Psoas muscle (tissue), 8 donors: ENCODE results near the gene ITPA. TPM values are rescaled to one million over a fixed set of nuclear protein-coding genes. Genes with fewer than 3 reads are reported as not detected.
A peak's percentile ranks its signal among the peaks of the same experiment; 100 is the strongest.

Experiments
- ATAC-seq, 4 donors: fragments of 200-7000 bp; cut with Tn5 transposase; one replicate each; pipeline ENCODE4 v1.9.1; 2020; ENCODE audit warnings: moderate library complexity in 3 of 4, mild to moderate bottlenecking in 2 of 4
- DNase-seq, 2 donors: peaks; one replicate each; pipeline ENCODE4 v3.0.0-alpha.2; 2020
- H3K27ac ChIP-seq: fragments of 200-600 bp; one replicate; pipeline ENCODE4 v1.8.0; 2022
- H3K27me3 ChIP-seq, 3 donors: fragments of 200-600 bp in 1 of 3; one replicate each; pipeline versions ENCODE4 v1.6.1 to v1.8.0; 2013 to 2022; ENCODE audit warnings: low read length in 2 of 3, mild to moderate bottlenecking in 2 of 3, moderate library complexity in 1 of 3; ENCODE audit not compliant: insufficient read depth in 3 of 3
- H3K36me3 ChIP-seq, 2 donors: fragments of 200-600 bp in 1 of 2; one replicate each; pipeline versions ENCODE4 v1.6.1 to v1.8.0; 2013 to 2022; ENCODE audit warnings: low read depth in 1 of 2, mild to moderate bottlenecking in 1 of 2, moderate library complexity in 1 of 2; ENCODE audit not compliant: insufficient read depth in 1 of 2
- H3K4me1 ChIP-seq: fragments of 200-600 bp; one replicate; pipeline ENCODE4 v1.8.0; 2022
- H3K4me3 ChIP-seq: fragments of 200-600 bp; one replicate; pipeline ENCODE4 v1.8.0; 2022; ENCODE audit warnings: mild to moderate bottlenecking
- H3K9me3 ChIP-seq: fragments of 200-600 bp; one replicate; pipeline ENCODE4 v1.8.0; 2022
- CTCF ChIP-seq: fragments of 200-600 bp; IDR thresholded peaks from one replicate; pipeline ENCODE4 v1.8.0; 2022; ENCODE audit warnings: antibody characterized with exemption
- WGBS, 3 donors: extraction: QIAGEN DNeasy Blood & Tissue Kit; methylation state at CpG; one replicate each; pipeline versions ENCODE4 v1.1.6 to v1.1.7; 2013; 5-methylcytosine and 5-hydroxymethylcytosine counted together
- intact Hi-C, 2 donors: fragments of 100-400 bp; cut with DNase I; formaldehyde crosslinking; loops; one replicate each; pipeline versions ENCODE4 v1.11.0 to v1.14.2; 2022
- polyA plus RNA-seq, 3 donors: library from polyadenylated mRNA; stranded (reverse); fragments of 200-250 nt; gene quantifications; one replicate each; pipeline ENCODE4 v1.2.3, GENCODE V29; 2013
- total RNA-seq, 4 donors: library from RNA; stranded (reverse); fragmentation: NEBNext Ultra II Directional in 2 of 4; extraction: Animal tissue kit (Norgen Biotek cat#: 25700) in 2 of 4; gene quantifications; one replicate each; pipeline versions ENCODE4 v1.2.1 to v1.2.4, GENCODE V29; 2021 to 2023
- donor health status: healthy with polysubstance abuse.
- donor health status: DM: no; HTN: no; CAD: no; lungs with moderate emphysema.
- donor health status: Bipolar disorder and iron deficiency.
- donor health status: healthy.
- donor health status: DM: yes; HTN: yes; CAD: no.
- donor health status: DM: no; HTN: no; CAD: no.
- donor health status: DM: no; HTN: no; CAD: no.
- donor health status: DM: yes; HTN: yes; CAD: no.

ITPA gene
- total and polyA plus RNA-seq, 7 donors: 19.6 to 83.9 (median 26.0) TPM

GRCh38 chr20:3199976-3200755 is 9.1 kb upstream of the ITPA start:
- peaks cover 0 to 72% of the 10 kb centered on the region in 2 donors for H3K36me3 ChIP-seq
- intact Hi-C loops: loop anchor here in 1 of 2 donors (10.0 kb wide), 1 partner anchor 155 kb away; the partner anchor contains the start of genes GNRH2 and MRPS26
- 92 to 93% (median 92%) methylated on average over 25 to 27 of the region's 27 CpGs for WGBS, 3 donors

GRCh38 chr20:3202965-3203314 is 6.4 kb upstream of the ITPA start:
- peak overlapping the region; percentile 94 for H3K4me3 ChIP-seq
- TF ChIP-seq CTCF: no peak
- H3K27ac ChIP-seq: peak overlapping the region; percentile 91
- DNase-seq (no peak), ATAC-seq (no peak)
- H3K36me3 ChIP-seq: peaks cover 0 to 44% of the 10 kb centered on the region in 2 donors
- peaks cover 7% of the 10 kb centered on the region for H3K4me1 ChIP-seq
- no peaks in the 10 kb centered on the region for H3K9me3 ChIP-seq
- WGBS, 3 donors: 45 to 63% (median 61%) methylated on average over 7 to 9 of the region's 9 CpGs
- H3K27me3 ChIP-seq: peaks cover 0 to 2% (median 0%) of the 10 kb centered on the region in 3 donors
- intact Hi-C loops: loop anchor here in 1 of 2 donors (10.0 kb wide), 1 partner anchor 158 kb away; the partner anchor contains the start of genes GNRH2 and MRPS26

More at GRCh38 chr20:3199976-3200755, 9.1 kb upstream of the ITPA start:
- Histone ChIP-seq H3K27me3 (no peaks in the 10 kb centered on the region), H3K4me1 (peaks cover 7% of the 10 kb centered on the region), H3K27ac (no peak overlapping the region), H3K4me3 (no peak overlapping the region), H3K9me3 (no peaks in the 10 kb centered on the region)
- ATAC-seq: no peak
- peak in 1 of 2 donors; percentile 24 for DNase-seq
- no peak for TF ChIP-seq CTCF

- intact Hi-C loops: loop anchor here in 1 of 2 donors (10.0 kb wide), 1 partner anchor 159 kb away; the partner anchor contains the start of genes GNRH2 and MRPS26
- peaks cover 0 to 42% of the 10 kb centered on the region in 2 donors for H3K36me3 ChIP-seq
- H3K4me3 ChIP-seq: peak overlapping the region; percentile 94
- peaks cover 0 to 2% (median 0%) of the 10 kb centered on the region in 3 donors for H3K27me3 ChIP-seq
- peaks cover 11% of the 10 kb centered on the region for H3K4me1 ChIP-seq
- H3K27ac ChIP-seq: peak overlapping the region; percentile 91
- no peak for TF ChIP-seq CTCF
- ATAC-seq: peak in 2 of 4 donors; percentile 20 to 36
- H3K9me3 ChIP-seq: no peaks in the 10 kb centered on the region
- WGBS, 3 donors: 16 to 18% (median 17%) methylated on average over 29 to 31 of the region's 31 CpGs
- DNase-seq: no peak
Observed at GRCh38 chr20:3203315-3204123, 5.8 kb upstream of the ITPA start.

DNA sequence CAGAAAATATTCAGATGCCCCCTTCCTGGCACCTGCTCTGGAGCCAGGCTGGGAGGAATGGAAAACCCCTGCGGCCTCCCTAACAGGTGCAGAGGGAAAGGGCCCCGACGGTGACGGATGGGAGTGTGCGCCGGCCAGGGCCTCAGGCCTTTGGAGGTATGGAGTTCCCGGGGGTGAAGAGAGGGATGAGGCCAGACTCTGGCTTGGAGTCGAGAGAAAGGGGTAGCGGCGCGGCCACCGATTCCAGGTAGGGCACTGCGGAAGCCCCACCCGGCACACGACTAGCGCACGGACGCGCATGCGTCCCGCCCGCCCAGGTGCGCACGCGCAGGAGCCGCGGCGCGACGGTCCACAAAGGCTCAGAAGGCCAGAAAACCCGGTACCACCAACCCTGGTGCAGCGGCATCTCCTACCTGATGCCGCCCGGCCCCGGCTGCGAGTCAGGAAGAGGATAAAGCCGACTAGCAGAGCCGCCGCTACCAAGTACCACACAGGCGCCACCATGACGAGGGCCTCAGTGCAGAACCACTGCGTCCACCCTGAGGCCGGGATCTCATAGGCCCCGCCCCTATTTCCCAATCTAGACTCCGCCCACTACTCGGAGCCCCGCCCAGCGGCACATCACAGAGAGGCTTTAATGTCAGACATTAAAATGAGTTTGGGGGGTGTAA is 5.0 kb upstream of the ITPA start, which contains the start of gene DDRGK1:
TSS of gene DDRGK1 (minus strand) at position 559 of the 671 bp plus-strand sequence. CDS start at position 504, 55 bp downstream.
- Histone ChIP-seq H3K27ac (peak within 1 kb of the TSS; percentile 91), H3K4me3 (peak within 1 kb of the TSS; percentile 94), H3K36me3 (peaks cover 0 to 34% of the 10 kb centered on the region in 2 donors), H3K4me1 (peaks cover 11% of the 10 kb centered on the region), H3K27me3 (peaks cover 0 to 2% (median 0%) of the 10 kb centered on the region in 3 donors), H3K9me3 (no peaks in the 10 kb centered on the region)
- intact Hi-C loops: loop anchor here in 1 of 2 donors (10.0 kb wide), 1 partner anchor 159 kb away; the partner anchor contains the start of genes GNRH2 and MRPS26
- 0% methylated on average over 37 to 48 of the region's 48 CpGs for WGBS, 3 donors
- ATAC-seq (peak; percentile 96 to 97 (median 96)), DNase-seq (peak; percentile 87 to 93)
- TF ChIP-seq CTCF: no peak
